ENCODE data around the gene ATOH1. TPM values are rescaled to one million over a fixed set of nuclear protein-coding genes. Genes with fewer than 3 reads are reported as not detected.

ATOH1 gene
- polyA plus RNA-seq (2012; ENCODE audit: low read depth, missing spikeins), result not detected

GRCh38 chr4:93828332-93828994, at the start of gene ATOH1:
Gene ATOH1, plus strand, starts transcription at chr4:93828753. Its CDS starts 174 bp downstream, at chr4:93828927.
- FAIRE-seq (no peak), DNase-seq (ENCODE audit: insufficient read length, low spot score) (no peak)
- TF ChIP-seq POLR2AphosphoS5 (IDR thresholded peaks at IDR 0.05; ENCODE audit: low read depth, low read length), result no peak
- TF ChIP-seq TAF1 (IDR thresholded peaks at IDR 0.05; ENCODE audit: low read depth, low read length), result no peak
- TF ChIP-seq POU2F2 (IDR thresholded peaks at IDR 0.05; ENCODE audit: low read depth, low read length), result no peak
- no peak for TF ChIP-seq SPI1 (IDR thresholded peaks at IDR 0.05; ENCODE audit: low read depth, low read length)
- no peak for TF ChIP-seq POLR2A (IDR thresholded peaks at IDR 0.05; ENCODE audit: low read depth, low read length)

- no peak for DNase-seq (ENCODE audit: insufficient read length, low spot score)
- FAIRE-seq, result no peak
- TF ChIP-seq TAF1 (IDR thresholded peaks at IDR 0.05; ENCODE audit: low read depth, low read length) (no peak), POU2F2 (IDR thresholded peaks at IDR 0.05; ENCODE audit: low read depth, low read length) (no peak), PAX5 (IDR thresholded peaks at IDR 0.05; ENCODE audit: insufficient read depth, low read length, severe bottlenecking) (no peak), POLR2AphosphoS5 (IDR thresholded peaks at IDR 0.05; ENCODE audit: low read depth, low read length) (no peak), SPI1 (IDR thresholded peaks at IDR 0.05; ENCODE audit: low read depth, low read length) (no peak), POLR2A (IDR thresholded peaks at IDR 0.05; ENCODE audit: low read depth, low read length) (no peak)
Measured at GRCh38 chr4:93779228-93779627, 49.3 kb upstream of the ATOH1 start.

DNA sequence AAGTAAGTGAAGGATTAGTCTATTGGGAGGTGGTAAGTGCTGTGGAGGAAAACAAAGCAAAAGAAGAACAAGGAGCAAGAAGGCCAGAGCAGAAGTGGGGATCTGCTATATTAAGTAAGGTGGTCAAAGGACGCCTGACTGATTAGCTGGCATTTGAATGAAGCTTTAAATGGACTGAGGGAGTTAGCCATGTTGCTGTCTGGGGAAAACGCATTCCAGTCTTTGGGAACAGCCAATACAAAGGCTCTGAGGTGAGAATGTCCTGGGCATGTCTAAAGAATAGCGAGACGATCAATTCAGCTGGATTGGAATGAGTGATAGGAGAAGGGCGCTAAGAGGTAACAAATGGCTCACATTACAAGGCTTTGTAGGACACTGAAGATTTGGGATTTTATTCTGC, 48.5 kb upstream of the ATOH1 start:
- TF ChIP-seq POLR2AphosphoS5 (IDR thresholded peaks at IDR 0.05; ENCODE audit: low read depth, low read length), result no peak
- no peak for TF ChIP-seq SPI1 (IDR thresholded peaks at IDR 0.05; ENCODE audit: low read depth, low read length)
- TF ChIP-seq TAF1 (IDR thresholded peaks at IDR 0.05; ENCODE audit: low read depth, low read length), result no peak
- no peak for TF ChIP-seq POLR2A (IDR thresholded peaks at IDR 0.05; ENCODE audit: low read depth, low read length)
- TF ChIP-seq PAX5 (IDR thresholded peaks at IDR 0.05; ENCODE audit: insufficient read depth, low read length, severe bottlenecking), result no peak
- TF ChIP-seq POU2F2 (IDR thresholded peaks at IDR 0.05; ENCODE audit: low read depth, low read length), result no peak
- FAIRE-seq, result no peak

GRCh38 chr4:93781198-93781597, 47.4 kb upstream of the ATOH1 start:
- DNase-seq (ENCODE audit: insufficient read length, low spot score), result no peak
- FAIRE-seq, result no peak
- TF ChIP-seq PAX5 (IDR thresholded peaks at IDR 0.05; ENCODE audit: insufficient read depth, low read length, severe bottlenecking) (no peak), TAF1 (IDR thresholded peaks at IDR 0.05; ENCODE audit: low read depth, low read length) (no peak), SPI1 (IDR thresholded peaks at IDR 0.05; ENCODE audit: low read depth, low read length) (no peak), POLR2AphosphoS5 (IDR thresholded peaks at IDR 0.05; ENCODE audit: low read depth, low read length) (no peak), POLR2A (IDR thresholded peaks at IDR 0.05; ENCODE audit: low read depth, low read length) (no peak), POU2F2 (IDR thresholded peaks at IDR 0.05; ENCODE audit: low read depth, low read length) (no peak)

More for the DNA sequence above, 48.5 kb upstream of the ATOH1 start:
- DNase-seq (ENCODE audit: insufficient read length, low spot score), result no peak

DNA sequence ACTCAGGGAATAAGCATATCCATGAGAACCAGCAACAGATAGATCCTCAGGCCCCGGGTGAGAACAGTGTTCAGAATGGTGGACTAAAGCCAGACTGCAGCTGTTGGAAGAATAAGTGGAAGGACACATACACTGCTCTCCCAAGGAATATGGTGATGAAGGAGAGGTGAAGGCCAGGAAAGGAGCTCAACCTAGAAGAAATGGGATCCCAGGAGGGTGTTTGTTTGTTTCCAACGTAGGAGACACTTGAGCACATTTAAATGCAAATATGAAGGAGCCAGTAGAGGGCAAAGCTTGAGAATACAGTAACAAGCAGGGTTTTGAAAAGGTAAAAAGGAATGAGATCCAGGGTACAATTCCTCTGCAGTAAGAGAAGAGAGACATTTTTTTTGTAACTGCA, 42.4 kb upstream of the ATOH1 start:
- TF ChIP-seq POU2F2 (IDR thresholded peaks at IDR 0.05; ENCODE audit: low read depth, low read length) (no peak), POLR2A (IDR thresholded peaks at IDR 0.05; ENCODE audit: low read depth, low read length) (no peak), SPI1 (IDR thresholded peaks at IDR 0.05; ENCODE audit: low read depth, low read length) (no peak), POLR2AphosphoS5 (IDR thresholded peaks at IDR 0.05; ENCODE audit: low read depth, low read length) (no peak), PAX5 (IDR thresholded peaks at IDR 0.05; ENCODE audit: insufficient read depth, low read length, severe bottlenecking) (no peak), TAF1 (IDR thresholded peaks at IDR 0.05; ENCODE audit: low read depth, low read length) (no peak)
- FAIRE-seq (no peak), DNase-seq (ENCODE audit: insufficient read length, low spot score) (no peak)

GRCh38 chr4:93788712-93789111, 39.8 kb upstream of the ATOH1 start:
- no peak for FAIRE-seq
- TF ChIP-seq PAX5 (IDR thresholded peaks at IDR 0.05; ENCODE audit: insufficient read depth, low read length, severe bottlenecking) (no peak), SPI1 (IDR thresholded peaks at IDR 0.05; ENCODE audit: low read depth, low read length) (no peak), TAF1 (IDR thresholded peaks at IDR 0.05; ENCODE audit: low read depth, low read length) (no peak), POU2F2 (IDR thresholded peaks at IDR 0.05; ENCODE audit: low read depth, low read length) (no peak), POLR2A (IDR thresholded peaks at IDR 0.05; ENCODE audit: low read depth, low read length) (no peak), POLR2AphosphoS5 (IDR thresholded peaks at IDR 0.05; ENCODE audit: low read depth, low read length) (no peak)
- no peak for DNase-seq (ENCODE audit: insufficient read length, low spot score)

DNA sequence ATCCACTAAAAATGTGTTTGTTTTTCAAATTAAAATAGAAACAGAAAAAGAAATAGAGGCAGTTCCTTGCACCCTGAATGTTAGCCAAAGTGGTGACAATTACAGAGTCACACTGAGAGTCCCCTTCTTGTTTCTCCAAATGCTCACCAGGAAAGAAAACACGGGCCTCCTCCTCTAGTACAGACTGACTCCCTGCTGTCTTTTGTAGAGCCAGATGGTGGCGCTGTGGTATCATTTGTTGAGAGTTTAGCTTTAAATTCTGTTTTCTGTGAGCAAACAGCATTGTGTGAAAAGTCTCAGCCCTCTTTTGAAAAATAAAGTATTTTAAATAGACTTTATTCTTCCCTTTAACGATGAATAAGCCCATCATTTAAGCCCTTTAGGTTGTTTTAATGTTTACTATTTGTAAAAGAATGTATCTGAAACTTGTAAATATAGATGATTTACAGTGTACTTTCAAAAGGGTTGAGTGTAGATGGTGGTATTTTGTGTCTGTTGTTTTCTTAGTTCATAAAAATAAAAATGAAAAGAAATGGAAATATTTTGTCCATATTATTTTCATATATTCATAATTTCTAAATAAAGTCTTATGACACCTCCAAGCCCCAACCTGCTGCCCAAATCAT, 36.9 kb upstream of the ATOH1 start:
- FAIRE-seq, result peak; percentile 73
- DNase-seq (ENCODE audit: insufficient read length, low spot score), result peak; percentile 8
- TF ChIP-seq PAX5 (IDR thresholded peaks at IDR 0.05; ENCODE audit: insufficient read depth, low read length, severe bottlenecking) (no peak), TAF1 (IDR thresholded peaks at IDR 0.05; ENCODE audit: low read depth, low read length) (no peak), SPI1 (IDR thresholded peaks at IDR 0.05; ENCODE audit: low read depth, low read length) (no peak), POLR2A (IDR thresholded peaks at IDR 0.05; ENCODE audit: low read depth, low read length) (no peak), POLR2AphosphoS5 (IDR thresholded peaks at IDR 0.05; ENCODE audit: low read depth, low read length) (no peak), POU2F2 (IDR thresholded peaks at IDR 0.05; ENCODE audit: low read depth, low read length) (no peak)

DNA sequence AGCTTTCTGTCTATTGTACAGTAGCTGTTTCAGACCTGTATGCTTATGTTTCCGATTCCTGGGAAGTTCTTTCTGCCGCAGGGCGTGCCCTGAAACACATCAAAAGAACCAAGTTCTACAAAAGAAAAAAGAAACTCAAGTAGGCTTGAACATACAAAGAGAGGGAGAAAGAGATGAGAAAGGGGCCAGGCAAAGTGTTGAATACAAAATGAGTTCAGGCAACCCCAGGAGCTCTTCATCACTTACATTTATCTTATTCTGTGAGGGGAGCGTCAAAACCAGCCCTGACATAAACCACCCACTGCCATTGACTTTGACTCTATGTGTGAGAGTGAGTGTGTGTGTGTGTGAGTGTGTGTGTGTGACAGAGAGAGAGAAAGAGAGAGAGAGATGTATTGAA, 26.5 kb upstream of the ATOH1 start:
- no peak for DNase-seq (ENCODE audit: insufficient read length, low spot score)
- TF ChIP-seq POLR2A (IDR thresholded peaks at IDR 0.05; ENCODE audit: low read depth, low read length) (no peak), TAF1 (IDR thresholded peaks at IDR 0.05; ENCODE audit: low read depth, low read length) (no peak), POLR2AphosphoS5 (IDR thresholded peaks at IDR 0.05; ENCODE audit: low read depth, low read length) (no peak)
- no peak for FAIRE-seq

GRCh38 chr4:93809773-93810172, 18.8 kb upstream of the ATOH1 start:
- DNase-seq (ENCODE audit: insufficient read length, low spot score) (no peak), FAIRE-seq (no peak)
- TF ChIP-seq TAF1 (IDR thresholded peaks at IDR 0.05; ENCODE audit: low read depth, low read length) (no peak), SPI1 (IDR thresholded peaks at IDR 0.05; ENCODE audit: low read depth, low read length) (no peak), POLR2A (IDR thresholded peaks at IDR 0.05; ENCODE audit: low read depth, low read length) (no peak), PAX5 (IDR thresholded peaks at IDR 0.05; ENCODE audit: insufficient read depth, low read length, severe bottlenecking) (no peak), POLR2AphosphoS5 (IDR thresholded peaks at IDR 0.05; ENCODE audit: low read depth, low read length) (no peak), POU2F2 (IDR thresholded peaks at IDR 0.05; ENCODE audit: low read depth, low read length) (no peak)
